OCI-LY7 (cell line): Measurements from ENCODE around the gene CEP295NL. TPM values are rescaled to one million over a fixed set of nuclear protein-coding genes. Genes with fewer than 3 reads are reported as not detected.
"Not testable (repeated sequence)": the region's sequence is repeated elsewhere in the genome, so short reads cannot be mapped to it uniquely, and the experiment has no call there.

Experiments
- BruUV-seq: library from RNA; stranded (reverse); fragments of 400-500 nt; replicated peaks from 2 replicates; lab custom pipeline; 2021; lab: Mats Ljungman, UMichigan
- CTCF ChIA-PET: fragments of 300-600 bp; sonication (Branson Sonifier 250); formaldehyde crosslinking; loops from one replicate; lab custom pipeline; 2022; ENCODE audit warnings: antibody characterized with exemption; ENCODE audit not compliant: unreplicated experiment; lab: Charles Lee
- POLR2A ChIA-PET: fragments of 300-600 bp; sonication (Branson Sonifier 250); formaldehyde crosslinking; loops from one replicate; lab custom pipeline; 2022; ENCODE audit warnings: antibody characterized with exemption; lab: Charles Lee
- DNase-seq: peaks from one replicate; pipeline ENCODE4 v3.0.0-alpha.2; 2015; ENCODE audit warnings: low spot score
- H2AFZ ChIP-seq: fragments of 200-600 bp; sonication (generic), shearing (Covaris generic); 2 replicates; pipeline ENCODE4 v1.6.1; 2014; ENCODE audit warnings: mild to moderate bottlenecking, antibody characterized with exemption, low read length, moderate library complexity
- H3K27ac ChIP-seq: fragments of 200-600 bp; sonication (generic); 2 replicates; pipeline ENCODE4 v1.5.1; 2014; ENCODE audit warnings: mixed run types, low read depth, mild to moderate bottlenecking, moderate library complexity, low read length, inconsistent platforms; ENCODE audit not compliant: poor library complexity, severe bottlenecking
- H3K36me3 ChIP-seq: fragments of 200-600 bp; sonication (generic); 2 replicates; pipeline ENCODE4 v1.6.1; 2014; ENCODE audit warnings: mild to moderate bottlenecking, antibody characterized with exemption, low read length, moderate library complexity, mixed read lengths; ENCODE audit not compliant: insufficient read depth
- H3K4me1 ChIP-seq: fragments of 200-600 bp; sonication (generic); 2 replicates; pipeline ENCODE4 v1.5.1; 2014; ENCODE audit warnings: mild to moderate bottlenecking, low read length; ENCODE audit not compliant: insufficient read depth, poor library complexity, severe bottlenecking
- H3K4me2 ChIP-seq: fragments of 200-600 bp; sonication (generic); 2 replicates; pipeline ENCODE4 v1.6.1; 2014; ENCODE audit warnings: mild to moderate bottlenecking, low read length
- H3K4me3 ChIP-seq: fragments of 200-600 bp; sonication (generic); 2 replicates; pipeline ENCODE4 v1.5.1; 2014; ENCODE audit warnings: mild to moderate bottlenecking, low read depth, low read length; ENCODE audit not compliant: poor library complexity, severe bottlenecking
- H3K79me2 ChIP-seq: fragments of 200-600 bp; sonication (generic); 2 replicates; pipeline ENCODE4 v1.6.1; 2016; ENCODE audit warnings: low read depth, mild to moderate bottlenecking, low read length, moderate library complexity, mixed read lengths; ENCODE audit not compliant: insufficient read depth
- H3K9me2 ChIP-seq: fragments of 200-600 bp; sonication (generic); 2 replicates; pipeline ENCODE4 v1.6.1; 2016; ENCODE audit warnings: mild to moderate bottlenecking, low read length, mixed read lengths; ENCODE audit not compliant: insufficient read depth
- H3K9me3 ChIP-seq: fragments of 200-600 bp; sonication (generic); 2 replicates; pipeline ENCODE4 v1.6.1; 2014; ENCODE audit warnings: mild to moderate bottlenecking, mixed run types, low read length, mixed read lengths
- H4K20me1 ChIP-seq: fragments of 200-600 bp; sonication (generic); 2 replicates; pipeline ENCODE4 v1.6.1; 2014; ENCODE audit warnings: mild to moderate bottlenecking, antibody characterized with exemption, low read length, moderate library complexity, mixed read lengths; ENCODE audit not compliant: insufficient read depth
- EZH2phosphoT487 ChIP-seq: fragments of 200-600 bp; sonication (generic); IDR thresholded peaks from 2 replicates; pipeline ENCODE4 v1.6.1; 2018; ENCODE audit warnings: low read depth, borderline replicate concordance, mild to moderate bottlenecking, mixed run types, antibody characterized with exemption, low read length, moderate library complexity, mixed read lengths
- intact Hi-C: fragments of 100-400 bp; cut with micrococcal nuclease; formaldehyde crosslinking; loops from one replicate; pipeline ENCODE4 v1.10.0; 2022; ENCODE audit not compliant: unreplicated experiment
- total RNA-seq, 2 experiments: library from RNA; depleted of rRNA in 1 of 2; stranded (reverse); fragments of >200 nt in 1 of 2; shearing (Covaris generic) in 1 of 2; gene quantifications; 2 replicates each; pipeline ENCODE4 v1.2.3, GENCODE V29; 2014 to 2022
- TF ChIP-seq, protein P1 (sequence below): fragments of 200-600 bp; sonication (generic); conservative IDR thresholded peaks from 2 replicates; pipeline ENCODE4 v1.5.1; 2014; ENCODE audit warnings: mild to moderate bottlenecking, antibody characterized with exemption, low read length, moderate library complexity, mixed read lengths

Gene CEP295NL
- total RNA-seq, 2 experiments from 2014 or later = not detected

DNA sequence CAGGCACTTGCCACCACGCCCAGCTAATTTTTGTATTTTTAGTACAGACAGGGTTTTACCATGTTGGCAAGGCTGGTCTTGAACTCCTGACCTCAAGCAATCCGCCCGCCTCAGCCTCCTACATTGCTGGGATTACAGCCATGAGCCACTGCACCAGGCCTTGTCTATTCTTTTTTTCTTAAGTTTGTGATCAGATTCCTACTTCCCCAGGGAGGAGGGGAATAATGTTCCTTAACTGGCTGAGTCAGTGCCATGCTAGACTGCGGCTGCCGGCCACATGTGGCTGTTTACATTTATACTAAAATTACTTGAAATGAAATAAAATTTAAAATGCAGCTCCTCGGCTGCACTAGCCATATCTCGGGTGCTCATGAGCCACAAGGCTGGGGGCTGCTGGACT, 34.6 kb downstream of the CEP295NL start:
- no peaks in the 10 kb centered on the region for H4K20me1 ChIP-seq
- ChIA-PET POLR2A (no interaction called here), CTCF (no interaction called here)
- H3K27ac ChIP-seq = no peak overlapping the region
- H3K9me2 ChIP-seq = no peaks in the 10 kb centered on the region
- no peak for DNase-seq
- no peaks in the 10 kb centered on the region for H3K79me2 ChIP-seq
- no peak overlapping the region for H3K4me3 ChIP-seq
- no peak overlapping the region for H2AFZ ChIP-seq
- no peak for TF ChIP-seq EZH2phosphoT487
- TF ChIP-seq, protein P1, sequence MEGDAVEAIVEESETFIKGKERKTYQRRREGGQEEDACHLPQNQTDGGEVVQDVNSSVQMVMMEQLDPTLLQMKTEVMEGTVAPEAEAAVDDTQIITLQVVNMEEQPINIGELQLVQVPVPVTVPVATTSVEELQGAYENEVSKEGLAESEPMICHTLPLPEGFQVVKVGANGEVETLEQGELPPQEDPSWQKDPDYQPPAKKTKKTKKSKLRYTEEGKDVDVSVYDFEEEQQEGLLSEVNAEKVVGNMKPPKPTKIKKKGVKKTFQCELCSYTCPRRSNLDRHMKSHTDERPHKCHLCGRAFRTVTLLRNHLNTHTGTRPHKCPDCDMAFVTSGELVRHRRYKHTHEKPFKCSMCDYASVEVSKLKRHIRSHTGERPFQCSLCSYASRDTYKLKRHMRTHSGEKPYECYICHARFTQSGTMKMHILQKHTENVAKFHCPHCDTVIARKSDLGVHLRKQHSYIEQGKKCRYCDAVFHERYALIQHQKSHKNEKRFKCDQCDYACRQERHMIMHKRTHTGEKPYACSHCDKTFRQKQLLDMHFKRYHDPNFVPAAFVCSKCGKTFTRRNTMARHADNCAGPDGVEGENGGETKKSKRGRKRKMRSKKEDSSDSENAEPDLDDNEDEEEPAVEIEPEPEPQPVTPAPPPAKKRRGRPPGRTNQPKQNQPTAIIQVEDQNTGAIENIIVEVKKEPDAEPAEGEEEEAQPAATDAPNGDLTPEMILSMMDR = no peak
- BruUV-seq = no TSS peak
- H3K4me2 ChIP-seq = no peak overlapping the region
- no peaks in the 10 kb centered on the region for H3K36me3 ChIP-seq
- no peaks in the 10 kb centered on the region for H3K4me1 ChIP-seq
- H3K9me3 ChIP-seq = no peaks in the 10 kb centered on the region
- intact Hi-C loops = no loop called here

DNA sequence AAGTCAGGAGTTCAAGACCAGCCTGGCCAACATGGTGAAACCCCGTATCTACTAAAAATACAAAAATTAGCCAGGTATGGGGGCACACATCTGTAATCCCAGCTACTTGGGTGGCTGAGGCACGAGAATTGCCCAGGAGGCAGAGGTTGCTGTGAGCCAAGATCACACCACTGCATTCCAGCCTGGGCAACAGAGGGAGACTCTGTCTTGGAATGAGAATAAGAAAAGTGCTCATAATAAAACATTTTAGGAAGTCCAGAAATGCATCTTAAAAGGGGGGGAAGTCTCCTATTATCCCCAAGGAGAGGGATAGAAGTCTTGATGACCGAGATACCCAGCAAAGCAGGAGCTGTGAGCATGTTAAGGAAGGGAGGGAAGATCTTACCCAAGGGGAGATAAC, 36.0 kb downstream of the CEP295NL start:
- H3K4me3 ChIP-seq, H3K27ac ChIP-seq, H3K36me3 ChIP-seq, intact Hi-C loops, H3K4me1 ChIP-seq, H3K9me2 ChIP-seq, H3K9me3 ChIP-seq, DNase-seq, H4K20me1 ChIP-seq, BruUV-seq, H3K4me2 ChIP-seq, POLR2A ChIA-PET, H3K79me2 ChIP-seq, H2AFZ ChIP-seq: not testable (repeated sequence)
- CTCF ChIA-PET = interaction anchor here (0.5 kb wide), 1 partner anchor 86 kb away, joined by 3 read pairs; no protein-coding TSS in a partner anchor

DNA sequence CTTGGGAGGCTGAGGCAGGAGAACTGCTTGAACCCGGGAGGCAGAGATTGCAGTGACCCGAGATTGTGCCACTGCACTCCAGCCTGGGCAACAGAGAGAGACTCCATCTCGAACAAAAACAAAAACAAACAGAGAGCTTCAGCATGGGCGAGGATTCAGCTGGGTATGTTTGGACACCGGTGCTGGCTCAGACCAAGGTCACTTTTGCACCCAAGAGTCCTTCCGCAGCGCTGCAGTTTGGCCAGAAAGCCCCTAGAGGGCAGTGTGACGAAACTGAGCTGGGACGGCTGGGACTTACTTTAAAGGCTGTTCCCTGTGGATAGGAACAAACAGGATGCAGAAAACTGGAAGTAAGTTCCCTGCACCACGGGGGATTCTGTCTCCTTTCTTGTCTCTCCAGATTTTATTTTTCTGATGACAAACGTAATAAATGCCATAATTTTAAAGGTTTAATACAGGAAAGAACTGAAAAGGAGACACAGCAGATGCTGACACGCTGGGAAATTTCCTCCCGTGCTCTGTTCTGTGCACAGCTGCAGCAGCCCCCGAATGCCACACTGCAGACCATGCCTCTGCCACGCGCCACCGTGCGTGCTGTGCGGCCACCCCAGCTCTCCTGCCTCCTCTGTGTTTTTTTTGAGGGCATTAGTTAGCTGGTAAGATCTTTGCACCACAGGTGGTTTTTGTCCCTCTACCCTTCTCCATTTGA, 37.2 kb downstream of the CEP295NL start:
- H3K79me2 ChIP-seq = no peaks in the 10 kb centered on the region
- H3K9me2 ChIP-seq = no peaks in the 10 kb centered on the region
- H3K27ac ChIP-seq = no peak overlapping the region
- DNase-seq = peak; percentile 71
- no peak overlapping the region for H3K4me3 ChIP-seq
- no peak overlapping the region for H2AFZ ChIP-seq
- no peaks in the 10 kb centered on the region for H3K9me3 ChIP-seq
- CTCF ChIA-PET = interaction anchor here (0.6 to 1.3 kb wide), 3 partner anchors 20 to 106 kb away, joined by 3 to 4 read pairs (median 3); no protein-coding TSS in a partner anchor
- H3K4me2 ChIP-seq = no peak overlapping the region
- POLR2A ChIA-PET = no interaction called here
- TF ChIP-seq, protein P1 = peak; percentile 96
- TF ChIP-seq EZH2phosphoT487 = no peak
- intact Hi-C loops = loop anchor here (1.0 kb wide), 1 partner anchor 105 kb away; no protein-coding TSS in a partner anchor
- no TSS peak for BruUV-seq
- no peaks in the 10 kb centered on the region for H4K20me1 ChIP-seq
- no peaks in the 10 kb centered on the region for H3K36me3 ChIP-seq
- no peaks in the 10 kb centered on the region for H3K4me1 ChIP-seq
